B cell (primary cell): ENCODE measurements around the gene MYO16. TPM values are rescaled to one million over a fixed set of nuclear protein-coding genes. Genes with fewer than 3 reads are reported as not detected.

Source experiments
- ATAC-seq: fragments of 200-7000 bp; cut with Tn5 transposase; one replicate; pipeline ENCODE4 v1.10.0; 2021; ENCODE audit warnings: low read depth, mild to moderate bottlenecking, moderate number of reproducible peaks, moderate library complexity
- CTCF ChIA-PET: fragments of 350-600 bp; sonication (Branson Sonifier 250); formaldehyde crosslinking; loops from one replicate; lab custom pipeline; 2021; ENCODE audit warnings: antibody characterized with exemption, inconsistent platforms; lab: Charles Lee
- POLR2A ChIA-PET: fragments of 350-600 bp; sonication (Branson Sonifier 250); formaldehyde crosslinking; loops from one replicate; lab custom pipeline; 2021; ENCODE audit warnings: antibody characterized with exemption; lab: Charles Lee
- DNase-seq: peaks from one replicate; pipeline ENCODE4 v3.0.0; 2013
- H2AFZ ChIP-seq: 2 replicates; pipeline ENCODE4 v1.6.1; 2012; ENCODE audit warnings: mild to moderate bottlenecking, low read depth, low read length; ENCODE audit not compliant: insufficient read depth, poor library complexity, severe bottlenecking
- H3K27ac ChIP-seq, 2 donors: 1 replicate in 1 of 2; 2 replicates in 1 of 2; pipeline ENCODE4 v1.5.1; 2012 to 2013; ENCODE audit warnings: low read length in 2 of 2, mild to moderate bottlenecking in 2 of 2, moderate library complexity in 1 of 2
- H3K27me3 ChIP-seq, 4 experiments: fragments of 200-600 bp in 1 of 4; sonication (generic) in 1 of 4; replicated peaks in 1 of 4; 1 replicate in 2 of 4; 2 replicates in 2 of 4; pipeline versions ENCODE4 v1.6.1 to v1.7.0; 2013 to 2016; ENCODE audit warnings: low read length in 3 of 4, mild to moderate bottlenecking in 2 of 4, mixed read lengths in 1 of 4, moderate library complexity in 1 of 4; ENCODE audit not compliant: insufficient read depth in 4 of 4, control insufficient read depth in 3 of 4; ENCODE audit errors: control extremely low read depth in 1 of 4
- H3K36me3 ChIP-seq, 2 experiments: replicated peaks in 1 of 2; 1 replicate in 1 of 2; 2 replicates in 1 of 2; pipeline versions ENCODE4 v1.6.1 to v1.7.1; 2013; ENCODE audit warnings: low read length in 1 of 2; ENCODE audit not compliant: insufficient read depth in 2 of 2, control insufficient read depth in 1 of 2; ENCODE audit errors: control extremely low read depth in 1 of 2, extremely low read depth in 1 of 2
- H3K4me1 ChIP-seq, 2 donors: fragments of 200-600 bp in 1 of 2; sonication (generic) in 1 of 2; 1 replicate in 1 of 2; 2 replicates in 1 of 2; pipeline versions ENCODE4 v1.5.1 to v1.6.1; 2013 to 2017; ENCODE audit warnings: low read length in 2 of 2; ENCODE audit not compliant: control insufficient read depth in 2 of 2, insufficient read depth in 2 of 2
- H3K4me2 ChIP-seq: replicated peaks from 2 replicates; pipeline ENCODE3; 2012; ENCODE audit warnings: mild to moderate bottlenecking, low read depth, low read length; ENCODE audit not compliant: poor library complexity, severe bottlenecking
- H3K4me3 ChIP-seq, 5 experiments: fragments of 200-600 bp in 1 of 5; sonication (generic) in 1 of 5; 1 replicate in 3 of 5; 2 replicates in 2 of 5; pipeline versions ENCODE4 v1.5.1 to v1.7.0; 2011 to 2016; ENCODE audit warnings: low read length in 4 of 5, mild to moderate bottlenecking in 4 of 5, low read depth in 2 of 5, control low read depth in 1 of 5, moderate library complexity in 1 of 5; ENCODE audit not compliant: insufficient read depth in 1 of 5; ENCODE audit errors: control extremely low read depth in 1 of 5, extremely low read depth in 1 of 5
- H3K79me2 ChIP-seq: fragments of 200-600 bp; sonication (generic); one replicate; pipeline ENCODE4 v1.6.0; 2016; ENCODE audit warnings: low read length; ENCODE audit not compliant: control insufficient read depth, insufficient read depth
- H3K9ac ChIP-seq: fragments of 200-600 bp; sonication (generic); 2 replicates; pipeline ENCODE4 v1.6.1; 2017; ENCODE audit warnings: mild to moderate bottlenecking, low read length, moderate library complexity
- H3K9me3 ChIP-seq, 3 donors: one replicate each; pipeline versions ENCODE4 v1.6.1 to v1.7.1; 2013; ENCODE audit warnings: low read length in 2 of 3; ENCODE audit not compliant: control insufficient read depth in 2 of 3, insufficient read depth in 1 of 3; ENCODE audit errors: control extremely low read depth in 1 of 3
- H4K20me1 ChIP-seq: 2 replicates; pipeline ENCODE4 v1.6.0; 2012; ENCODE audit warnings: mild to moderate bottlenecking, low read length; ENCODE audit not compliant: insufficient read depth, control insufficient read depth, poor library complexity, severe bottlenecking
- H3K27ac Mint-ChIP-seq: one replicate; pipeline ENCODE4 v1.8.0; 2021; ENCODE audit warnings: mixed read lengths
- H3K27me3 Mint-ChIP-seq: one replicate; pipeline ENCODE4 v1.8.0; 2021; ENCODE audit warnings: mixed read lengths
- H3K4me1 Mint-ChIP-seq: one replicate; pipeline ENCODE4 v1.8.0; 2021; ENCODE audit warnings: mixed read lengths
- H3K4me3 Mint-ChIP-seq: one replicate; pipeline ENCODE4 v1.8.0; 2021; ENCODE audit warnings: mixed read lengths
- H3K9me3 Mint-ChIP-seq: one replicate; pipeline ENCODE4 v1.8.0; 2022; ENCODE audit warnings: mixed read lengths; ENCODE audit not compliant: insufficient read depth
- CTCF ChIP-seq: fragments of 200-600 bp; IDR thresholded peaks from one replicate; pipeline ENCODE4 v1.8.0; 2022; ENCODE audit warnings: antibody characterized with exemption, mild to moderate bottlenecking
- EZH2 ChIP-seq: IDR thresholded peaks from 2 replicates; pipeline ENCODE4 v1.6.1; 2012; ENCODE audit warnings: borderline replicate concordance, low read depth, mild to moderate bottlenecking, moderate library complexity, low read length; ENCODE audit not compliant: insufficient read depth, poor library complexity, severe bottlenecking
- WGBS: methylation state at CpG from one replicate; pipeline ENCODE4 v1.1.5; 2013; ENCODE audit warnings: missing lambda C conversion rate; ENCODE audit not compliant: insufficient coverage; 5-methylcytosine and 5-hydroxymethylcytosine counted together
- intact Hi-C: fragments of 100-400 bp; cut with micrococcal nuclease; formaldehyde crosslinking; loops from one replicate; pipeline ENCODE4 v1.10.0; 2022
- polyA plus RNA-seq: library from polyadenylated mRNA; depleted of rRNA; stranded (reverse); fragments of >200 nt; gene quantifications from 2 replicates; pipeline ENCODE4 v1.2.3, GENCODE V29; 2012
- total RNA-seq, 2 donors: library from RNA; stranded (reverse); fragments of 120-200 nt in 1 of 2; gene quantifications; 1 replicate in 1 of 2; 2 replicates in 1 of 2; pipeline versions ENCODE4 v1.2.3 to v1.2.4, GENCODE V29; 2013 to 2022

MYO16 gene
- total and polyA plus RNA-seq, 2 donors (not counting 1 experiment from before 2014, with no cell fraction given): not detected

- Histone ChIP-seq H3K27ac (no peak overlapping the region), H3K27me3 (no peaks in the 10 kb centered on the region), H3K4me2 (no peak overlapping the region), H3K9ac (no peak overlapping the region), H3K79me2 (no peaks in the 10 kb centered on the region), H3K9me3 (peaks cover 0 to 5% (median 0%) of the 10 kb centered on the region in 3 donors), H2AFZ (no peak overlapping the region), H3K4me3 (no peak overlapping the region), H4K20me1 (no peaks in the 10 kb centered on the region), H3K4me1 (no peaks in the 10 kb centered on the region), H3K36me3 (no peaks in the 10 kb centered on the region)
- no peak for DNase-seq
- H3K27ac Mint-ChIP-seq: no peak overlapping the region
- peaks cover 2% of the 10 kb centered on the region for H3K27me3 Mint-ChIP-seq
- H3K9me3 Mint-ChIP-seq: no peaks in the 10 kb centered on the region
- CTCF ChIA-PET: no interaction called here
- no peak overlapping the region for H3K4me3 Mint-ChIP-seq
- no CpG with 5 or more reads among the region's 4 CpGs for WGBS
- intact Hi-C loops: no loop called here
- no peak for TF ChIP-seq CTCF
- no peak for TF ChIP-seq EZH2
- POLR2A ChIA-PET: no interaction called here
- ATAC-seq: no peak
- no peaks in the 10 kb centered on the region for H3K4me1 Mint-ChIP-seq
These were observed 392.1 kb downstream of the MYO16 start for GRCh38 chr13:109021558-109021957.

GRCh38 chr13:109024611-109025010 is 395.2 kb downstream of the MYO16 start:
- TF ChIP-seq EZH2 (no peak), CTCF (no peak)

More at GRCh38 chr13:109024611-109025010, 395.2 kb downstream of the MYO16 start:
- peaks cover 1% of the 10 kb centered on the region for H3K27me3 Mint-ChIP-seq
- POLR2A ChIA-PET: no interaction called here
- Histone ChIP-seq H3K9me3 (no peaks in the 10 kb centered on the region), H3K79me2 (no peaks in the 10 kb centered on the region), H2AFZ (no peak overlapping the region), H3K9ac (no peak overlapping the region), H3K27me3 (no peaks in the 10 kb centered on the region), H4K20me1 (no peaks in the 10 kb centered on the region), H3K4me1 (no peaks in the 10 kb centered on the region), H3K36me3 (no peaks in the 10 kb centered on the region), H3K4me3 (no peak overlapping the region), H3K27ac (no peak overlapping the region), H3K4me2 (no peak overlapping the region)
- ATAC-seq (no peak), DNase-seq (no peak)
- intact Hi-C loops: no loop called here
- no peaks in the 10 kb centered on the region for H3K4me1 Mint-ChIP-seq
- H3K4me3 Mint-ChIP-seq: no peak overlapping the region
- no CpG with 5 or more reads among the region's 1 CpG for WGBS
- H3K27ac Mint-ChIP-seq: no peak overlapping the region
- no peaks in the 10 kb centered on the region for H3K9me3 Mint-ChIP-seq
- CTCF ChIA-PET: no interaction called here
